ENCODE results near the gene SLITRK3. TPM values are rescaled to one million over a fixed set of nuclear protein-coding genes. Genes with fewer than 3 reads are reported as not detected.

SLITRK3 gene
- total and polyA plus RNA-seq, 2 experiments from 2014 or later, result 1.2 to 1.7 TPM

DNA sequence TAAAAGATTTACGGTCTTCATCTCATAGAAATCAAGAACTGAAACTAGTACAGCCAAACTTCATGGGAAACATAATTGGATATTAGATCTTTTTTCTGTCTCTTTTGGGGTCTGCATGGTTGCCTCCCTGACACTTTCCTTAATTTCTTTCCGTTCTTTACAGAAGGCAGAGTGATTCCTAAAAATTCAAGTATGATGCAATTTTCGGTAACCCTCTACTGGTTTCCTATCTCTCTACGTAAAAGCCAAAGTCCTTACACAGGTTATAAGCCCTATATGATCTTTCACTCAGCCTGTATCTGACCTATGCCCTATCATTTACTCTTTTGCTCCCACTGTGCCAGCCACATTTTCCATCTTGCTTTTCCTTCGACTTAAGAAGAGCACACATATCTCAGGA is 6.8 kb upstream of the SLITRK3 start (continued):
- no peak for TF ChIP-seq CREB1 (CRISPR knock-in tag; IDR thresholded peaks at IDR 0.05; ENCODE audit: low read depth)
- no peak for TF ChIP-seq EZH2phosphoT487 (IDR thresholded peaks at IDR 0.05; ENCODE audit: unreplicated experiment)
- no peak for TF ChIP-seq ZNF331 (CRISPR knock-in tag; IDR thresholded peaks at IDR 0.05; ENCODE audit: low read depth)
- no peak for TF ChIP-seq JUNB (IDR thresholded peaks at IDR 0.05; ENCODE audit: unreplicated experiment)
- TF ChIP-seq NANOG (IDR thresholded peaks at IDR 0.05; ENCODE audit: borderline replicate concordance), result no peak
- no peak for TF ChIP-seq EZH2 (IDR thresholded peaks at IDR 0.05; ENCODE audit: low read depth, unreplicated experiment)
- no peak for TF ChIP-seq STAT1 (IDR thresholded peaks at IDR 0.05; ENCODE audit: unreplicated experiment)

DNA sequence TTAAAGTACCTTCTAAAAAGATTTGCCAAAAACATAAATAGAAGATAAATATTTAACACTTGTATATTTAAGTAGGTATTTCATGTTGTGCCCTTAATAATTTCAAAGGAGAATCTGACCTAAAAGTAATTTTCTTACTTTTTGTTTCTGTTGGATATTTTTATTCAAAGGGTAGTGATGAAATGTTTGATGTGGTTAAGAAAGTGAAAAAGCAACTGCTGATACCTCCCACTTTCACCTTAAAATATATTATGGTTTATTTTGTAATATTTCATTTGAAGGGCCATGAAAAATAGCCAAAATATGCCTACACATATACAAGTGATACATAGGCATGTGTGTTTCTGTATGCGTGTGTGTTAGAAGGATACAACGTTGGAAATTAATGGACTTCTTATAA is 5.8 kb upstream of the SLITRK3 start:
- Histone ChIP-seq H3K9me2 (ENCODE audit: insufficient read depth) (no peaks in the 10 kb centered on the region), H3K4me2 (no peak overlapping the region), H3K4me3 (no peak overlapping the region), H2AFZ (no peak overlapping the region), H3K27me3 (ENCODE audit: insufficient read depth) (peaks cover 30% of the 10 kb centered on the region), H3K4me1 (ENCODE audit: insufficient read depth) (peaks cover 7% of the 10 kb centered on the region; the same call in 1 of the 2 replicates), H4K20me1 (replicated peaks; ENCODE audit: insufficient read depth) (no peaks in the 10 kb centered on the region), H3K79me2 (replicated peaks; ENCODE audit: insufficient read depth) (no peaks in the 10 kb centered on the region), H3K36me3 (ENCODE audit: insufficient read depth) (no peaks in the 10 kb centered on the region), H3K27ac (ENCODE audit: low read depth) (no peak overlapping the region), H3F3A (replicated peaks; ENCODE audit: low read depth) (no peaks in the 10 kb centered on the region)
- Mint-ChIP-seq H3K36me3 (ENCODE audit: low read depth) (no peaks in the 10 kb centered on the region), H3K27me3 (ENCODE audit: insufficient read depth, low read depth, poor library complexity) (peaks cover 14% of the 10 kb centered on the region), H3K4me1 (peaks cover 15% of the 10 kb centered on the region), H3K9me3 (no peaks in the 10 kb centered on the region), H3K27ac (no peak overlapping the region), H3K4me3 (no peak overlapping the region)
- no peak for TF ChIP-seq NANOG (IDR thresholded peaks at IDR 0.05; ENCODE audit: borderline replicate concordance)
- TF ChIP-seq, protein P1, sequence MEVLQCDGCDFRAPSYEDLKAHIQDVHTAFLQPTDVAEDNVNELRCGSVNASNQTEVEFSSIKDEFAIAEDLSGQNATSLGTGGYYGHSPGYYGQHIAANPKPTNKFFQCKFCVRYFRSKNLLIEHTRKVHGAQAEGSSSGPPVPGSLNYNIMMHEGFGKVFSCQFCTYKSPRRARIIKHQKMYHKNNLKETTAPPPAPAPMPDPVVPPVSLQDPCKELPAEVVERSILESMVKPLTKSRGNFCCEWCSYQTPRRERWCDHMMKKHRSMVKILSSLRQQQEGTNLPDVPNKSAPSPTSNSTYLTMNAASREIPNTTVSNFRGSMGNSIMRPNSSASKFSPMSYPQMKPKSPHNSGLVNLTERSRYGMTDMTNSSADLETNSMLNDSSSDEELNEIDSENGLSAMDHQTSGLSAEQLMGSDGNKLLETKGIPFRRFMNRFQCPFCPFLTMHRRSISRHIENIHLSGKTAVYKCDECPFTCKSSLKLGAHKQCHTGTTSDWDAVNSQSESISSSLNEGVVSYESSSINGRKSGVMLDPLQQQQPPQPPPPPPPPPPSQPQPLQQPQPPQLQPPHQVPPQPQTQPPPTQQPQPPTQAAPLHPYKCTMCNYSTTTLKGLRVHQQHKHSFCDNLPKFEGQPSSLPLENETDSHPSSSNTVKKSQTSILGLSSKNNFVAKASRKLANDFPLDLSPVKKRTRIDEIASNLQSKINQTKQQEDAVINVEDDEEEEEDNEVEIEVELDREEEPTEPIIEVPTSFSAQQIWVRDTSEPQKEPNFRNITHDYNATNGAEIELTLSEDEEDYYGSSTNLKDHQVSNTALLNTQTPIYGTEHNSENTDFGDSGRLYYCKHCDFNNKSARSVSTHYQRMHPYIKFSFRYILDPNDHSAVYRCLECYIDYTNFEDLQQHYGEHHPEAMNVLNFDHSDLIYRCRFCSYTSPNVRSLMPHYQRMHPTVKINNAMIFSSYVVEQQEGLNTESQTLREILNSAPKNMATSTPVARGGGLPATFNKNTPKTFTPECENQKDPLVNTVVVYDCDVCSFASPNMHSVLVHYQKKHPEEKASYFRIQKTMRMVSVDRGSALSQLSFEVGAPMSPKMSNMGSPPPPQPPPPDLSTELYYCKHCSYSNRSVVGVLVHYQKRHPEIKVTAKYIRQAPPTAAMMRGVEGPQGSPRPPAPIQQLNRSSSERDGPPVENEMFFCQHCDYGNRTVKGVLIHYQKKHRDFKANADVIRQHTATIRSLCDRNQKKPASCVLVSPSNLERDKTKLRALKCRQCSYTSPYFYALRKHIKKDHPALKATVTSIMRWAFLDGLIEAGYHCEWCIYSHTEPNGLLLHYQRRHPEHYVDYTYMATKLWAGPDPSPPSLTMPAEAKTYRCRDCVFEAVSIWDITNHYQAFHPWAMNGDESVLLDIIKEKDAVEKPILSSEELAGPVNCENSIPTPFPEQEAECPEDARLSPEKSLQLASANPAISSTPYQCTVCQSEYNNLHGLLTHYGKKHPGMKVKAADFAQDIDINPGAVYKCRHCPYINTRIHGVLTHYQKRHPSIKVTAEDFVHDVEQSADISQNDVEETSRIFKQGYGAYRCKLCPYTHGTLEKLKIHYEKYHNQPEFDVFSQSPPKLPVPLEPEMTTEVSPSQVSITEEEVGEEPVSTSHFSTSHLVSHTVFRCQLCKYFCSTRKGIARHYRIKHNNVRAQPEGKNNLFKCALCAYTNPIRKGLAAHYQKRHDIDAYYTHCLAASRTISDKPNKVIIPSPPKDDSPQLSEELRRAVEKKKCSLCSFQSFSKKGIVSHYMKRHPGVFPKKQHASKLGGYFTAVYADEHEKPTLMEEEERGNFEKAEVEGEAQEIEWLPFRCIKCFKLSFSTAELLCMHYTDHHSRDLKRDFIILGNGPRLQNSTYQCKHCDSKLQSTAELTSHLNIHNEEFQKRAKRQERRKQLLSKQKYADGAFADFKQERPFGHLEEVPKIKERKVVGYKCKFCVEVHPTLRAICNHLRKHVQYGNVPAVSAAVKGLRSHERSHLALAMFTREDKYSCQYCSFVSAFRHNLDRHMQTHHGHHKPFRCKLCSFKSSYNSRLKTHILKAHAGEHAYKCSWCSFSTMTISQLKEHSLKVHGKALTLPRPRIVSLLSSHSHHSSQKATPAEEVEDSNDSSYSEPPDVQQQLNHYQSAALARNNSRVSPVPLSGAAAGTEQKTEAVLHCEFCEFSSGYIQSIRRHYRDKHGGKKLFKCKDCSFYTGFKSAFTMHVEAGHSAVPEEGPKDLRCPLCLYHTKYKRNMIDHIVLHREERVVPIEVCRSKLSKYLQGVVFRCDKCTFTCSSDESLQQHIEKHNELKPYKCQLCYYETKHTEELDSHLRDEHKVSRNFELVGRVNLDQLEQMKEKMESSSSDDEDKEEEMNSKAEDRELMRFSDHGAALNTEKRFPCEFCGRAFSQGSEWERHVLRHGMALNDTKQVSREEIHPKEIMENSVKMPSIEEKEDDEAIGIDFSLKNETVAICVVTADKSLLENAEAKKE (CRISPR knock-in tag; IDR thresholded peaks at IDR 0.05), result no peak
- no peak for TF ChIP-seq JUNB (IDR thresholded peaks at IDR 0.05; ENCODE audit: unreplicated experiment)
- TF ChIP-seq ZNF114 (CRISPR knock-in tag; IDR thresholded peaks at IDR 0.05), result no peak
- no peak for TF ChIP-seq EZH2 (IDR thresholded peaks at IDR 0.05; ENCODE audit: low read depth, unreplicated experiment)
- TF ChIP-seq POLR2AphosphoS5 (IDR thresholded peaks at IDR 0.05; ENCODE audit: low read depth), result no peak
- TF ChIP-seq CREB1 (CRISPR knock-in tag; IDR thresholded peaks at IDR 0.05; ENCODE audit: low read depth), result no peak
- no peak for DNase-seq (ENCODE audit: low spot score)
- ATAC-seq, result no peak

Data from GM23338 (cell line).